Endothelial cell of coronary artery (primary cell): ENCODE data around the gene TSPO. TPM values are rescaled to one million over a fixed set of nuclear protein-coding genes. Genes with fewer than 3 reads are reported as not detected.

Experiments used
- total RNA-seq: library from RNA; depleted of rRNA; stranded (reverse); fragments of >200 nt; gene quantifications from 2 replicates; pipeline ENCODE4 v1.2.3, GENCODE V29; 2014

TSPO gene
- total RNA-seq = 300 and 316 TPM in 2 replicates

DNA sequence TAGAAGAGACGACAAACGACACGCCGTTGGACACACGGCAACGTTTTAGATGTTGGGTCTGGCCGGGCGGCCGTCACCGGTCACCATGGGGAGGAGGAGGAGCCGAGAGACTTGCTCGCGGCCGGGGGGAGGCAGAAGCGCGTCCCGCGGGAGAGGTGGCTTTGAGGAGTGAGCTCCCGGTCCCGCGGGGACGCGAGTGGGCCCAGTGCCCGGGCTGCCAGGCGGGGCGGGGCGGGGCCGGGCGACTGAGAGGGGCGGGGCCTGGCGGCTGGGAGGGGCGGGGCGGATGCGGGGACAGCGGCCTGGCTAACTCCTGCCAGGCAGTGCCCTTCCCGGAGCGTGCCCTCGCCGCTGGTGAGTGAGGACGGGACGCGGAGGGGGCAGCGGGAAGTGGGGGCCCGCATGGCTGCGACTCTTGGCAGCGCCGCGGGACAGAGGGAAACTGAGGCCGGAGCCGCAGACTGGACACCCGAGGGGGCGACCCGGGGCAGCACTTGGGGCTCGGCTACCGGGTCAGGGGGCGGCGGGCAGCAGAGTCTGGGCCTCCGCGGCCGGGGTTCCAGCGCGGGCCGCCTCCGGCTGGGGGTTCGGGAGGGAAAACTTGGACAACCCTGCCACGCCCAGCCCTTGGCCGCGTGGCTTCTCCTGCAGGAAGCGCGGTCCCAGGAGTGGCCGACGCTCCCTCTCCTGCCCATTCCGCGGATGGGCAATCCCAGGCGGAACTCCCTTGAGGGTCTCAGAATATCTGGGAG lies at the start of gene TSPO:
TSPO (plus strand) TSS at position 309 of the 752 bp plus-strand sequence. CDS start 7,680 bp downstream, outside the sequence.

GRCh38 chr22:43110444-43110926 lies 40.9 kb upstream of the TSPO start, which contains the start of gene BIK:
BIK (plus strand) TSS chr22:43110750; CDS start chr22:43124023, 13,273 bp downstream.

GRCh38 chr22:43142880-43143562 lies 8.3 kb upstream of the TSPO start, which contains the start of gene MCAT:
MCAT (minus strand) TSS chr22:43143398; CDS start chr22:43143348, 50 bp downstream.

DNA sequence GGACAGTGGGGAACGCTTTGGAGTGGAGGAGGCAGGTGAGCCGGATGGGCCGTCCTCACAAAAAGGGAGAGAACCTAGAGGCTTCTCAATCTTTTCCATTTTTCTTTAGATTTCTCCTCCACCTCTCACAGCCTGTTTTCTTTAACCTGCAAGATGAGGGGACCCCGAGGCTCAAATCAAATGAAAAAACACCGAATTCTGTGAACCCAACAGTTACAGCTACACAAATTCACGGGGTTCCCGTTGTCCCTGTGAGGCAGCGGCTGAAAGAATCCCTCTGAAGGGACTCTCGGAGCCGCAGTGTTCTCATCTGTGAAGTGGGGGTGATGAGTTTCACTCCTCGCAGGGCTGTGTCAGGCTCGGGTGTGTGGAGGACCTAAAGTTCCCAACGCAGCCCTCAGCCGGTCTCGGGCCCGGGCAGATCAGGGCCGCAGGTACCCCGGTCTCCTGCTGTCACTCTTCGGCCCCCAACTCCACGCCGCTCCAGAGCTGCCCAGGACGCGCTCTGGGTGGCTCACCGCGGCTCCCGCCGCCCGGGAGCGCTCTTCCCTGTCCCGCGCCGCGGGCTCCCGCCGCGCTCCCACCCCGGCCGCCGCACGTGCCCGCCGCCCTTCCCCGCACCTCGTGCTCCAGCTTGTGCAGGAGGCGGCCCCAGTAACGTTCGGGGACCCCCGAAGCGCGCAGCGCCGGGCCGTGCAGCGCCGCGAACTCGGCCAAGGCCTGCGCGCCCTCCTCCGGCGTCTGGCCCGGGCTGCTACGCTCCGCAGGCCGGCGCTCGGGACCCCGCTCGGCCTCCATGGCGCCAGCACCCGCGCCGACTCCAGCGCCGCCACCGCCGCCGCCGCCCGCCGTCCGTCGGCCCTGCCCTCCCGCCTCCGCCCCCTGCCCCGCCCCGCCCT lies 35.2 kb downstream of the TSPO start, which contains the start of gene TTLL12:
TTLL12 (minus strand) TSS at position 863 of the 899 bp plus-strand sequence; CDS start at position 798, 65 bp downstream.

Other genes with a start within 250 kb of the TSPO start
- gene PACSIN2, start 136.4 kb upstream of the TSPO start, total RNA-seq = 66.8 and 71.3 TPM in 2 replicates
- gene TTLL1, start 62.2 kb upstream of the TSPO start, total RNA-seq = 10.9 and 11.7 TPM in 2 replicates
- gene BIK, start 40.8 kb upstream of the TSPO start, total RNA-seq = 0.09 and 0.63 TPM in 2 replicates
- 10.2 and 11.5 TPM in 2 replicates for gene MCAT, start 8.2 kb upstream of the TSPO start, total RNA-seq
- 29.2 and 29.6 TPM in 2 replicates for gene TTLL12, start 35.6 kb downstream of the TSPO start, total RNA-seq
- not detected in 2 replicates for gene SCUBE1, start 191.8 kb downstream of the TSPO start, total RNA-seq